Epidermal melanocyte (primary cell): Measurements from ENCODE around the gene WTAP.
A peak's percentile ranks its signal among the peaks of the same experiment; 100 is the strongest.
"Not testable (repeated sequence)": the region's sequence is repeated elsewhere in the genome, so short reads cannot be mapped to it uniquely, and the experiment has no call there.

Experiments used
- DNase-seq: peaks from one replicate; pipeline ENCODE4 v3.0.0; 2011; ENCODE audit warnings: low spot score; ENCODE audit not compliant: insufficient read length

The WTAP gene

DNA sequence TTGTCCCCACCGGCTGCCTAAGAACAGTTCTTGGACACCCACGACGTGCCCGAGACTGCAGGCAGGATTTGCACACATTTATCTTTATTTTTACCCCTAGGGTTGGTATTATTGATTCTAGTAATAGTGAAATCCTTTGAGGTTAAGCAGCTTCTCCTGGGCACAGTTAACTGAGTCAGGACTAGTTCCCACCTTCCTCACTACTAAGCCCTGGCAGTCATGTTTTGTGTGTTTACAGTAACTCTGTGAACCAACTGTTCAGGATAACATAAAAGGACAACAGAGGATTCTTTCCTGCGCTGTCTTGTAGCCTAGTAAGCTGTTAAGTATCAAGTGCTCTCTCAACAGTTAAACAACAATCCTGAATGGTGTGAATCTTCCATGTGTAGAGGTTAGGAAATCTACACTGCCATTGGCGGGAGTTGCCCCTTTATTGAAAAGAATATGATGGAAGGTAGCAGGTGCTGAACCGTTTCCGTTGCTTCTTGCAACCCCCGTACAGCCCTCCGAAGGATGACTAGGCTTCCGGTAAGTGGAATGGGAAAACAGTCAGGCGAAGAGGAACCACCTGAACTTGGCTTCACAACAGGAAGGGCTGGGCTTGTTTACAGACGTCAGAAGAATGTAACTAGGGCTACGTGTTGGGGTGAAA is 33.3 kb upstream of the WTAP start:
- no peak for DNase-seq

DNA sequence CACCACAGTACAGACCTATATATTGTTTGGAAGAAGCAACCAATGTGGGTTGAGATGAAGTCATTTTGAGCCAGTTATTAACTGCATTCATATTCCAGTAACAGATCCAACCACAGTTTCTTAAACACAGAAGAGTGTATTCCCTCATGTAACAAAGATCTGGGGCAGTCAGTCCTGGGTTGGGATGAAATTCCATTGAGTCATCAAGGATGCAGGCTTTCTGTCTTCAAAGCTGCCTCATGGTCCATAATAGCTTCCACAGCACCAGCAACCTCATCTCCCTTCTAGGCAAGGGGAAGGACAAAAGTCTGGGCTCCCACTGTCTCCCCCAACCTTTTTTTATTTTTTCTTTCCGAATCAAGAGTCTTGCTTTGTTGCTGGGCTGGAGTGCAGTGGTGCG is 31.3 kb upstream of the WTAP start:
- DNase-seq: no peak

- DNase-seq: no peak
Observed at GRCh38 chr6:159700970-159701369, 26.3 kb upstream of the WTAP start.

DNA sequence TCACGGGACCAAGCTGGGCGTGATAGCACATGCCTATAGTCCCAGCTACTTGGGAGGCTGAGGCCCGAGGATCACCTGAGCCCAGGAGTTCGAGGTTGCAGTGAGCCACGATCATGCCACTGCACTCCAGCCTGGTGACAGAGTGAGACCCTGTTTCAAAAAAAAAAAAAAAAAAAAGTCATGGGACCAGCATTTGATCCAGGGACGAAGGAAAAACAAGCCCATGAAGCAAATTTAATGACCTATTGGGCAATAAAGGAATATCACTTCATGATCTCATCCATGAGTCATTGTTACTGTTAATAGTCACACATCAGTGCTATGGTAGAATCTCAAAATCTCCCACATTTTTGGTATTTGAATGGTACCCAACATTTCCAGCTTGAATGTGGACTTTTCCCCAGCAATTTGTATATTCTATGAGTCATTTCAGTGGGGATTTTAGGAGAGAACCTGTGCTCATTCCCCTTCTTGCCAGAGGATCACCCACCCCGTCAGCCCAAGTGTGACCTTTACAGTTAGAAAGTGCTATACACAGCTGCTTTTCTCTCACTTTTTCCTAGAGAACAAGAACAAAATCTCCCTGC is 25.8 kb upstream of the WTAP start:
- DNase-seq: no peak

- not testable (repeated sequence) for DNase-seq
Observed at GRCh38 chr6:159710603-159711002, 16.7 kb upstream of the WTAP start.

DNA sequence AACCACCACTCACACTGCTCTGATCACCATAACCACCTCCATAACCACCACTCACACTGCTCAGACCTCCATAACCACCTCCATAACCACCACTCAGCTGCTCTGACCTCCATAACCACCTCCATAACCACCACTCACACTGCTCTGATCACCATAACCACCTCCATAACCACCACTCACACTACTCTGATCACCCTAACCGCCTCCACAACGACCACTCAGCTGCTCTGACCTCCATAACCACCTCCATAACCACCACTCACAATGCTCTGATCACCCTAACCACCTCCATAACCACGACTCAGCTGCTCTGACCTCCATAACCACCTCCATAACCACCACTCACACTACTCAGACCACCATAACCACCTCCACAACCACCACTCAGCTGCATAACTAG is 14.9 kb upstream of the WTAP start:
- not testable (repeated sequence) for DNase-seq

- no peak for DNase-seq
Observed at GRCh38 chr6:159713984-159714383, 13.3 kb upstream of the WTAP start.

DNA sequence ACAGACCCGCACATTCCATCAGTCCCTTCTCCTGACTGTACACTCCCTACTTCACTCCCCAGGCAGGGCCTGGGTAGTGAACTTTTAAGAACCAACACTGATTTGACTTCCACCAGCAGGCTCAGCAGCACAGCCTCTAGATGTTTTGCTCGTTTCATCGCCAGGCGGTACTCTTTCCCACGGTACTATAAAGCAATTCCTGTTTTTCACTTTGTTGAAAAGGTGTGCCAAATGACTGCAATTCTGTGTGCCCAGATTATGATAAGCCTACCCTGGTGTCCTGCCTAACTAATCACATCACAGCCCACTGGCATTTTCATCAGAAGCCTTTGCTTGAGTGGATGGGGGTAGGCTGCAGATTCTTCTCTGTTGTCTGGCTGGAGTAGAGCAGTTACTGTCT is 12.9 kb upstream of the WTAP start:
- no peak for DNase-seq

DNA sequence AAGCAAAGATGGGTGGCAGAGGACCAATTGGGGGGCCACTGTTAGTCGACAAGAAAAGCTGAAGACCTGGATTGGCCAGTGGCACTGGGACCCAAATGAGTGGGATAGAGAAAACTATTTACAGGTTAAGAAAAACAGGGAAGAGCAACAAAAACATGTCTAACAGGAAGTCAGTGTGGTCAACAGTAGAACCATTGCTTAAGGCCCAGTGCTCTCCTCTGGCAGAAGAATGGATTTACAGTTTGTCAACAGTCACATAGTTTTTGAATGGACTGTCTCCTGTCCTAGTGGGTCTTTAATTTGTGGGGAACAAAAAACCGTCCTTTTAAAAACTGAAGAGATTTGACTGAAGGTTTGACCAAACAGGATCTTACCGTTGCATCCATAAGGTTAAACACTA is 12.1 kb upstream of the WTAP start:
- no peak for DNase-seq

- no peak for DNase-seq
Observed at GRCh38 chr6:159715605-159716004, 11.7 kb upstream of the WTAP start.

- peak; percentile 64 for DNase-seq
Observed at GRCh38 chr6:159716247-159717096, 10.8 kb upstream of the WTAP start.

- no peak for DNase-seq
Observed at GRCh38 chr6:159718634-159719033, 8.7 kb upstream of the WTAP start.

GRCh38 chr6:159719287-159719686 is 8.0 kb upstream of the WTAP start:
- DNase-seq: no peak

DNA sequence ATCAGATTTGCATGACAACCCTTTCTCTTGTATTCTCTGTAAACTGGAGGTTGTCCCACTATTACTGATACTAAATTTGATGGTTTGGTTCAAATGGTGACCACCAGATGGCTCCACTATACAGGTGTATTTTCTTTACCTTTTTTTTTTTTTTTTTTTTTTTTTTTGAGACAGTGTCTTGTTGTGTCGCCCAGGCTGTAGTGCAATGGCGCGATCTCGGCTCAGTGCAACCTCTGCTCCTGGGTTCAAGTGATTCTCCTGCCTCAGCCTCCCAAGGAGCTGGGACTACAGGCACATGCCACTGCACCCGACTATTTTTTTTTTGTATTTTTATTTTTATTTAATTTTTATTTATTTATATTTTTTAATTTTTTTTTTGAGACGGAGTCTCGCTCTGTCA is 6.6 kb upstream of the WTAP start:
- DNase-seq: no peak

DNA sequence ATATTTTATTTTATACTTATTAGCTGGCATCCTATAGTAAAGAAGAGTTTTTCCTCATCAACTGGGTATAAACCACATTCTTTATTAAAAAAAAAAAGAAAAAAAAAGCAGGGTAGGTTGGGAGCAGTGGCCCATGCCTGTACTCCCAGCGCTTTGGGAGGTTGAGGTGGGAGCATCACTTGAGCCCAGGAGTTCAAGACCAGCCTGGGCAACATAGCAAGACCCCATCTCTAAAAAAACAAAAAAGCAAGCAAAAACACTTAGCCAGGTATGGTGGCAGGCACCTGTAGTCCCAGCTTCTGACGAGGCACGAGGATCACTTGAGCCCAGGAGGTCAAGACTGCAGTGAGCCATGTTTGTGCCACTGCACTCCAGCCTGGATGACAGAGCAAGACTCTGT is 5.3 kb upstream of the WTAP start:
- DNase-seq: not testable (repeated sequence)

GRCh38 chr6:159722655-159723054 is 4.7 kb upstream of the WTAP start:
- DNase-seq: no peak

- DNase-seq: no peak
Observed at GRCh38 chr6:159723259-159723658, 4.0 kb upstream of the WTAP start.

DNA sequence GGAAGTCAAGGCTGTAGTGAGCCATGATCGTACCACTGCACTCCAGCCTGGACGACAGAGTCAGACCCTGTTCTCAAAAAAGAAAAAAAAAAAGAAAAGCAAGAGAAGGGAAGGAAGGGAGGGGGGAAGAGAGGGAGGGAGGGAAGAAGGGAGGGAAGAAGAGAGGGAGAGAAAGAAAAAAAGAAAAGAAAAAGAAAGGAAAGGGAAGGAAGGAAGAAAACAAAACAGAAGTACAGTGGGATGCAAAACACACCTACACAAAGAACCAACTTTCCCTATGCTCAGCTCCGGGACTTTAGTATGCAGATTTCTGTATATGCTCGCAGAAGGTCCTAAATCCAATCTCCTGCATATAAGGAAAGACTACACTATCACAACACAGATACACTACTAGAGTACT is 2.5 kb upstream of the WTAP start:
- DNase-seq: no peak

DNA sequence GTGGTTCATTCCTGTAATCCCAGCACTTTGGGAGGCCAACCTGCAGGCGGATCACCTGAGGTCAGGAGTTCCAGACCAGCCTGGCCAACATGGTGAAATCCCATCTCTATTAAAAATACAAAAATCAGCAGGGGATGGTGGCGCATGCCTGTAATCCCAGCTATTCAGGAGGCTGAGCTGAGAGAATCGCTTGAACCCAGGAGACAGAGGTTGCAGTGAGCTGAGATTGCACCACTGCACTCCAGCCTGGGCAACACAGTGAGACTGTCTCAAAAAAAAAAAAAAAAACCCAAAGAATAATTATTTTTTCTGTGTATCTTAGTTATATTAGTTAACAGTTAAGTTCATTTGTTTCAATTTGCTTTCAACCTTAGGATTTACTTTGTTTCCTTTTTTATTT is 2.1 kb upstream of the WTAP start:
- not testable (repeated sequence) for DNase-seq

GRCh38 chr6:159726255-159726917 is 920 bp upstream of the WTAP start:
- no peak for DNase-seq

DNA sequence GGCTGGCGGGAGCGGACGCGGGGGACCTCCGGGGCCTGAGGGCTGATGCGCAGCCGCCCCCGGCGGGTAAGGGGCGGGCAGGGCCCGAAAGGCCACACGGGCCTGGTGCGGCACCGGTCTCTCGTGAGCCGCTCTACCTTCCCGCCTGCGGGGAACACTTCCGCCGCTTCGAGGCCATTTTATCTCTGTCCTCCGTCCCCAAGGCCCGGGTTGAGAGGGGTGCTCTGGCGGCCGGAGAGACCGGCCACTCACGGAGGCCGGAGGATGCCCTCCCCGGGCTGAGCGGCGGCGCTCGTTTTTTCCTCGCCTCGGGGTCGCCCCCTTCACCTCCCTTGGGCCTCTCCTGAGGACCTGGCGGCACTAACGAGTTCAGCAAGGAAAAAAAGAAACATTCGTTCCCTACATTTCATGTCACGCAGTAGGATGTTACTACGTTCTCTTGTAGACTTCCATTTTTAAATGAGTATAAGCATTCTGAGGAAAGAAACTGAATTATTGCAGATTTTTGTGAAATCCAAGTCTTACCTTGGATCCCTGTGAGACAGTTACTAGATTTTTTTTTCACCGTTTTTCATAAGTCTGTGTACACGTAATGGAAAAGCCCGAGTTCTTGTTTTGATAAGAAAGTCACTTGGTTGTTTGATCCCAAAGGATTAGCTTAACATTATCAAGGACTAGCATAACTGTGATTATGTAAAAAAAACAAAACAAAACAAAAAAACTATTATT is 575 bp downstream of the WTAP start:
- peak; percentile 29 for DNase-seq
